ENCODE data around the gene CEP112.
"Not testable (repeated sequence)": the region's sequence is repeated elsewhere in the genome, so short reads cannot be mapped to it uniquely, and the experiment has no call there.

Gene CEP112

GRCh38 chr17:65814418-65814817, 377.5 kb downstream of the CEP112 start:
- no peak for FAIRE-seq

DNA sequence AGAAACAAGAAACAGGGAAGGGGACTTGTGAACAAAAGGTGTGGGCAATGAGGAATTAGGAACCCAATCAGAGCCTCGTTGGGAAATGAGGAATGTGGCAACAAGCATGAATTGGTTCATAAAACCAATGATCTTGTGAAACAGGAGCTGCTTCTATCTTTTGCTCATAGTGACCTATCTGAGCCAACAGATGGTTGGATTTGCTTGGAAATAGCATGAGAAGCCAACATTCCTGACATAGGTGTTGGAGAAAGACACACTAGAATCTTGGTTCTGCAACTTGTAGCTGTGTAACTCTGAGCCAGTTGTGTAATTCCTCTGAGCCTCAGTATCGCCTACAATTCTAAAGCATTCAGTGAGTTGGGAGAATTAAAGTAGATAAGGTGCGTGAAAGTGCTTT, 378.6 kb downstream of the CEP112 start:
- FAIRE-seq = no peak

DNA sequence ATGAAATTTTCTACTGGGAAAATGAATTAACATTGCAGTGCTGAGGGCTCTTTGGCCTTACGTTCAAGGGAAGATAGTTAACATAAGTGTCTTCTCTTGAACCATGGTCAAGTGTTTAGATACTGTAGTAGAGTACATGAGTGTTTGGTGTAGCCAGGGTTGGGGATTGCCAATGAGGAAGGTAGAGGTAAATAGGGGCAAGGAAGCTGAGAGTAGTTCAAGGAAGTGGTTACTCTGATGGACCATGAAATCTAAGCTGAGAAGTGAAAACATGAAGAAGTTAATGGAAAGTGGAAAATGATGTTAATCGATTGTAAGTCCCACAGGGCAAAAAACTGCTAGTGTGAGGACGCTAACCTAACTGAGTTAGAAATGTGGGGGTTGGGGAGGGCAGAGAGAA, 380.9 kb downstream of the CEP112 start:
- FAIRE-seq = no peak

DNA sequence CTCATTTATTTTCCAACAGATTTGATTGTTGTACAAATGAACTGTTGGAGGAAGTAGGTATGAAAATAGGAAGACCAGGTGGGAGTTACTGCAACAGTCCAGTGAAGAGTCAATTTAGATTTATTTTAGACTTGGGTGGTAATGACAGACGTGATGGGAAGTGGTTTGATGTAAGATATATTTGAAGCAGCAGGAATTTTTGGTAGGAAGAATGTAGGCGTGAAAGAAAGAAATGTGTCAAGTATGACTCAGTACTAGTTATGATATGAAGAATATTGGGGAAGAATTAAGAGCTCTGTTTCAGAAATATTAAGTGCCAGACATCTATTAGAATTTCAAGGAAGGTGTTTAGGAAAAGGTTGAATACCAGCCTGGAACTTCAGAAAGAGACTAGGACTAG, 382.6 kb downstream of the CEP112 start:
- no peak for FAIRE-seq

DNA sequence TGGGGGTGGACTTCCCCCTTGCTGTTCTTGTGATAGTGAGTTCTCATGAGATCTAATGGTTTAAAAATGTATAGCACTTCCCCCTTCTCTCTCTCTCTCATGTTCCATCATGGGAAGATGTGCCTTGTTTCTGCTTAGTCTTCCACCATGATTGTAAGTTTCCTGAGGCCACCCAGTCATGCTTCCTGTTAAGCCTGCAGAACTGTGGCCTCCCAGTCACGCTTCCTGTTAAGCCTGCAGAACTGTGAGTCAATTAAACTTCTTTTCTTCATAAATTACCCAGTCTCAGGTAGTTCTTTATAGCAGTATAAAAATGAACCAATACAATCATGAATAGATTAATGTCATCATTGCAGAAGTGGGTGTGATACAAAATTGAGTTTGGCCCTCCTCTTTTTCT, 383.4 kb downstream of the CEP112 start:
- FAIRE-seq = not testable (repeated sequence)

DNA sequence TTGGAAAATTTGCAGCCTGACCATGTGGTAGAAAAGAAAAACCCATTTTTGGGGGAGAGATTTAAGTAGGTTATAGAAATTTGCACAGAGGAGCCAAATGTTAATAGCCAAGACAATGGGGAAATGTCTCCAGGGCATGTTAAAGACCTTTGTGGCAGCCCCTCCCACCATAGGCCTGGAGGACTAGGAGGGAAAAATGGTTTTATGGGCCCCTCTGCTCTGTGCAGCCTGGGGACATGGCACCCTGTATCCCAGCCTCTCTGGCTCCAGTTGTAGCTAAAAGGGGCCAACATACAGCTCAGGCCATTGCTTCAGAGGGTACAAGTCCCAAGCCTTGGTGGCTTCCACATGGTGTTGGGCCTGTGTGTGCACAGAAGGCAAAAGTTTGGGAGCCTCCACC, 384.6 kb downstream of the CEP112 start:
- FAIRE-seq = no peak

DNA sequence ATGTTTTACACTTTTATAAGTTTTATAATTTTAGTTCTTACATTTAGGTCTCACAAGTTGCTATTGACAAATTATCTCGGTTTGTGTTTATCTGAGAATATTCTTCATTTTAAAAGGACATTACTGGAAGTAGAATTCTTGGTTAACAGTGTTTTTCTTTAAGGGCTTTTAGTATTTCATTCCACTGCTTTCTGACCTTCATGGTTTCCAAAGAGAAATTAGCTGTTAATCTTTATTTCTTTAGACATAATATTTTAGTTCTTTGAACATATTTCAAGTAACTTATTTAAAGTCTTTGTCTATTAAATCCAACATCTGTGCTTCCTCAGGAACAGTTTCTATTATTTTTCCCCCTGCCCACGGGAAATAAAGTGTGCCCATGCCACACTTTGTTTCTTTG, 390.4 kb downstream of the CEP112 start:
- FAIRE-seq = peak; percentile 24

GRCh38 chr17:65800655-65801054, 391.3 kb downstream of the CEP112 start:
- FAIRE-seq = no peak

- no peak for FAIRE-seq
Measured at GRCh38 chr17:65799869-65800268, 392.1 kb downstream of the CEP112 start.

- no peak for FAIRE-seq
Measured at GRCh38 chr17:65799454-65799853, 392.5 kb downstream of the CEP112 start.

- no peak for FAIRE-seq
Measured at GRCh38 chr17:65797809-65798208, 394.1 kb downstream of the CEP112 start.

GRCh38 chr17:65797101-65797500, 394.8 kb downstream of the CEP112 start:
- no peak for FAIRE-seq

DNA sequence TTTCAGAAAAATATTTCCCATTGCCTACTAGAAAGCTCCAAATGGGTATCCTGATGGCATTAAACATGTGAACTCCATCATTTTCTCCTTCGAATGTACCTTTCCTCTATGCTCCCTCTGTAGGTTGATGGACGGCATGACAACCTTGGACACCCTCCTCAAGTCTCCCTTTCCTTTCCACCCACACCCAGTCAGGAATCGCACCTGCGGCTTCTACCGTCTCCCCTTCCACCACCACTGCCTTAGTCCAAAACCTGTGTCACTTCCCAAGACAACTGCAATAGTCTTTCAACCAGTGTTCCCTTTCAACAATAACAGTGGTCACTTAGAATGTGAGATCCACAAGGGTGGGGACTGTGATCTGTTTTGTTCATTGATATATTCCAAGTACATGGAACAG, 397.4 kb downstream of the CEP112 start:
- FAIRE-seq = no peak

GRCh38 chr17:65790241-65790640, 401.7 kb downstream of the CEP112 start:
- FAIRE-seq = no peak

DNA sequence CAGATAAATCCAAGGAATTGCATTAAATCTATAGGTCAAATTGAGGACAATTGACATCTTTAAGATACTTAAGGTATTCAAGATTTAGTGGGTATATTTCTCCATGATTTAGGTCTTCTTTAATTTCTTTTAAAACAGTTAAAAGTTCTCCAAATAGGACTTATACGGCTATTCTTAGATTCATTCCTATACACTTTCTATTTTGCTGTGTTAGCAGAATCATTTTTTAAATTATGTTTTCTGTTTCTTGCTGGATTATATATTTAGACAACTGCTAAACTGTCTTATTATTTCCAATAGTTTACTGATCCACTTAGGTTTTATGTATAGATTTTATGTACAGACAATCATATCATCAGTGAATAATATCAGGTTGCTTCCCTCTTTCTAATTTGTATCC, 404.4 kb downstream of the CEP112 start:
- FAIRE-seq = no peak

- FAIRE-seq = no peak
Measured at GRCh38 chr17:65786479-65786878, 405.5 kb downstream of the CEP112 start.

DNA sequence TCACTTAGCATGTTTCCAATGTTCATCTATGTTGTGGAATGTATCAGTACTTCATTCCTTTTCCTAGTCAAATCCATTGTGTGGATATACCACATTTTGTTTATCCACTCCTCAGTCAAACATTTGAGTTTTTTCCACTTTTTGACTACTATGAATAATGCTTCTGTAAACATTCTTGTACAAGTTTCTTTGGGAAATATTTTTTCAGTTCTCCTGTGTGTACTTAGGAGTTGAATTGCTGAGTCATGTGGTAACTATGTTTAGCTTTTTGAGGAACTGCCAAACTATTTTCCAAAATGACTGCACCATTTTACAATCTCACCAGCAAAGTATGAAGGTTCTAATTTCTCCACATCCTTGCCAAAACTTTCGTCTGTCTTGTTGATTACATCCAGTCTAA, 406.8 kb downstream of the CEP112 start:
- FAIRE-seq = no peak

DNA sequence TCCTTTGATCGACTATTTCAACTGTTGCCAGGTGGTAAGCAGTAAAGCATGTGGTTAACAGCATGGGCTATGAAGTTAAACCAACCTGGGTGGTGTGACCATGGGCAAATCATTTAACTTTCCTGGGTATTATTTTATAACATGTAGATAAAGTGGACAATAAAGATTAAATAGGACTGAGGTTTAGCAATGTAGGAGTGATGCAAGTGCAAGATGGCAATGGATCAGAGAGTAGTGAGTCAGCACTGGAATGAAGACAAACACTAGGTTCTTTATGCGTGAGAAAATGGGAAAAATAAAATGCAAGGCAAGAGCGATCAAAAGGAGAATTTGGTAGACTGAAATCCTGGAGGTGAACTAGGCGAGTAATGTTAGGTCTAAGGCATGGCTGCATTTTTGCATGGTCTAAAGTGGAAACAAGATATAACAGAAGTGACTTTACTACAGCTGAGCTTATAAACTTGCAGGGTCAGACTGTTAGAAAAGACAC, 408.0 kb downstream of the CEP112 start:
- peak; percentile 92 for FAIRE-seq

DNA sequence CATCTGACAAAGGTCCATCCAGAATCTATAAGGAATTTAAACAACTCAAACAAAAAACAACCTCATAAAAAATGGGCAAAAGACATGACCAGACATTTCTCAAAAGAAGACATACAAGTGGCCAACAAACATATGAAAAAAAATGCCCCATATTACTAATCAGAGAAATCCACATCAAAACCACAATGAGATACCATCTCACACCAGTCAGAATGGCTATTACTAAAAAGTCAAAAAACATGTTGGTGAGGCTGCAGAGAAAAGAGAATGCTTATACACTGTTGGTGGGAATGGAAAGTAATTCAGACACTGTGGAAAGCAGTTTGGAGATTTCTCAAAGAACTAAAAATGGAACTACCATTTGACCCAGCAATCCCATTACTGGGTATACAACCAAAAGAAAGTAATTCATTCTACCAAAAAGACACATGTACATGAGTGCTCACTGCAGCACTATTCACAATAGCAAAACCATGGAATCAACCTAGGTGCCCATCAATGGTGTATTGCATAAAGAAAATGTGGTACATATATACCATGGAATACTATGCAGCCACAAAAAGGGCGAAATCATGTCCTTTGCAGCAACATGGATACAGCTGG, 409.7 kb downstream of the CEP112 start:
- not testable (repeated sequence) for FAIRE-seq

DNA sequence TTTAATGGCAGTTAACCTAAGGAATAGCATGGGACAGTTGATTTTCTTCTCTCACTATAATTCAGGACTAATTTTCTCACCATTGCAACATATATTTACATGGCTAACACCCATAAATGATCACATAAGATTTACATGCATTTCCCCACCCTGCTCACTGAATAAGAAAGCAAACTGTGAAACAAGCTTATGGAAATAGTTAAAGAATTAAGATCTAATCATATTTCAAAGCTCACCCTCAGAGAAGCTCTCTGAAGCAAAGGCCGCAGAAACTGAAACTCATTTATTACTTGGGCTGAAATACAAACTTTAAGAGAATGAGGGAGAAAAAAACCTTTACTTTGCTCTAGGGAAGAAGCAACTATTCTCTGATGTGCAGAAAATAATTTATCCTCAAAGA, 411.8 kb downstream of the CEP112 start:
- FAIRE-seq = no peak

GRCh38 chr17:65776890-65777289, 415.0 kb downstream of the CEP112 start:
- FAIRE-seq = no peak

DNA sequence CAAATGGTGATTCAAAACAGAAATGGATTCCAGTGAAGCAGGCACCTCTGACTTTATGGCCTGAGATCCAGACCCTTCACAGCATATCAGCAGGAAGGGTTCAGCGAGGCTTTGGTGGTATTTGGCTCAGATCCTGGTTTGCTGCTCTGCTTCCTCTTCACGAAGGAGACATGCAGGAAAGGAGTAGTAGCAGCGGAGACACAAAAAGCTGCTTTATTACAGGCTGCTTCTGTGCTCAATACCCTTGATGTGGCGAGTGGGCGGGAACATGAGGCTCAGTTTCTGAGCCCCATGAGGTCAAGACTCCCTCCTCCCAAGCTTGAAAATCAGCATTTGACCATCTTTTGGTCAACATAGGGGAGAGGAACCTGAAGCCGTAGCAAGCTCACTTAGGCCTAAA, 417.1 kb downstream of the CEP112 start:
- FAIRE-seq = no peak

DNA sequence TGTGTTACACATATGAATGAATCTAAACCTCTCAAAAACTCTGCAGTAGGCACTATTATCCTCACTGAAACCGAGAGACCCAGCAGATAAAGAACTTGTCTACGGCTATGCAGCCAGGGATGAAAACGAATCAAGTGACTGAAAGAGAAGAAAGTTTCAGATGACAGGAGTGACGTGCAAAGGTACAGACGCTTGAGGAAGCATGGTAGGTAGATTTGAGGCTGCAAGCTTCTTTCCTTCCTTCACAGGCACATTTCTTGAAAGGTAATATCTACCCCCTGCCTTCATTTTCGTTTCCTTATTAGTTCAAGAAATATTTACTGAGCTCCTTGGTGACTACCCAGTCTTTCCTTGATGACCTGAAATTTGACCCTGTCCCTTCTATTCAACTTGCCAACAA, 418.9 kb downstream of the CEP112 start:
- no peak for FAIRE-seq

DNA sequence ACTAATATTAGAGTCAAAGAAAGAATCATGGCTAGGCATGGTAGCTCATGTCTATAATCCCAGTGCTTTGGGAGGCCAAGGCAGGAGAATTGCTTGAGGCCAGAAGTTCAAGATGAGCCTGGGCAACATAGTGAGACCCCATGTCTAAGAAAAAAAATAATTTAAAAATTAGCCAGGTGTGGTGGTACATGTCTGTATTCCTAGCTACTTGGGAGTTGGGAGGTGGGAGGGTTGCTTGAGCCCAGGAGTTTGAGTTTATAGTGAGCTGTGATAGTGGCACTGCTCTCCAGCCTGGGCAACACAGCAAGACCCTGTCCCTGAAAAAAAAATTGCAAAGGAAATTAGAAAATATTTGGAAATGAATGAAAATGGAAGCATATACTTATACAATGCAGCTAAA, 420.2 kb downstream of the CEP112 start:
- FAIRE-seq = no peak

DNA sequence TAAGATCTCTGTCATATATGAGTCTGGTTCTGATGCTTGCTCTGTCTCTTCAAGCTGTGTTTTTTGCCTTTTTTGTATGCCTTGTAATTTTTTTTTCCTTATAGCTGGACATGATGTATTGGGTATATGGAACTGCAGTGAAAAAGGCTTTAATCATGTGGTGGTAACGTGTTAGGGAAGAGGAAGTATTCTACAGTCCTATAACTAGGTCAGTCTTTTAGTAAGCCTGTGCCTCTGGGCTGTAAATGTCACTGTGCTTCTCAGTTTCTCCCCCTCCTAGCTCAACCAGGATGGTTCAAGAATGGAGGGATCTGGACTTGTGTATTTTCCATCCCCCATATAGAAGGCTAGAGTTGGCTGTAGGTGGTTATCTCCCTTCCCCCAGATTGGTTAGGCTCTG, 428.1 kb downstream of the CEP112 start:
- FAIRE-seq = no peak
